HEK293 (cell line): Measurements from ENCODE around the gene LIN37.
A peak's percentile ranks its signal among the peaks of the same experiment; 100 is the strongest.

ENCODE experiments used
- HOXC10 ChIP-seq: sonication (generic); formaldehyde crosslinking; IDR thresholded peaks from 2 replicates; pipeline ENCODE4 v1.8.1; 2023; ENCODE audit warnings: mild to moderate bottlenecking, missing genetic modification reagents
- KLF17 ChIP-seq: fragments of 450-650 bp; formaldehyde crosslinking; IDR thresholded peaks from 2 replicates; pipeline ENCODE4 v1.5.1; 2016; ENCODE audit warnings: missing biosample characterization, missing genetic modification characterization
- OVOL3 ChIP-seq: fragments of 450-650 bp; formaldehyde crosslinking; IDR thresholded peaks from 2 replicates; pipeline ENCODE4 v1.5.1; 2016; ENCODE audit warnings: missing biosample characterization, missing genetic modification characterization
- TSHZ1 ChIP-seq: fragments of 450-650 bp; formaldehyde crosslinking; IDR thresholded peaks from 2 replicates; pipeline ENCODE4 v1.5.1; 2016; ENCODE audit warnings: missing biosample characterization, missing genetic modification characterization, borderline replicate concordance
- YY1 ChIP-seq: fragments of 450-650 bp; formaldehyde crosslinking; IDR thresholded peaks from 2 replicates; pipeline ENCODE4 v1.5.1; 2018; ENCODE audit warnings: missing biosample characterization, missing genetic modification characterization
- ZBTB1 ChIP-seq: fragments of 450-650 bp; formaldehyde crosslinking; IDR thresholded peaks from 2 replicates; pipeline ENCODE4 v1.5.1; 2016; ENCODE audit warnings: missing biosample characterization, missing genetic modification characterization
- ZBTB21 ChIP-seq: fragments of 450-650 bp; formaldehyde crosslinking; IDR thresholded peaks from 2 replicates; pipeline ENCODE4 v1.5.1; 2017; ENCODE audit warnings: missing biosample characterization, missing genetic modification characterization
- ZBTB48 ChIP-seq: fragments of 450-650 bp; formaldehyde crosslinking; IDR thresholded peaks from 2 replicates; pipeline ENCODE4 v1.5.1; 2016; ENCODE audit warnings: missing biosample characterization, missing genetic modification characterization
- ZEB2 ChIP-seq: fragments of 450-650 bp; formaldehyde crosslinking; IDR thresholded peaks from 2 replicates; pipeline ENCODE4 v1.5.1; 2016; ENCODE audit warnings: missing biosample characterization, missing genetic modification characterization
- ZNF169 ChIP-seq: fragments of 450-650 bp; formaldehyde crosslinking; IDR thresholded peaks from 2 replicates; pipeline ENCODE4 v1.5.1; 2016; ENCODE audit warnings: missing biosample characterization, missing genetic modification characterization
- ZNF175 ChIP-seq: fragments of 450-650 bp; formaldehyde crosslinking; IDR thresholded peaks from 2 replicates; pipeline ENCODE4 v1.5.1; 2016; ENCODE audit warnings: missing biosample characterization, missing genetic modification characterization
- ZNF19 ChIP-seq: fragments of 450-650 bp; formaldehyde crosslinking; IDR thresholded peaks from 2 replicates; pipeline ENCODE4; 2016; ENCODE audit warnings: missing biosample characterization, missing genetic modification characterization, low read depth
- ZNF335 ChIP-seq: fragments of 450-650 bp; formaldehyde crosslinking; conservative IDR thresholded peaks from 2 replicates; pipeline ENCODE4 v1.5.1; 2016; ENCODE audit warnings: missing biosample characterization, missing genetic modification characterization
- ZNF398 ChIP-seq: fragments of 450-650 bp; formaldehyde crosslinking; IDR thresholded peaks from 2 replicates; pipeline ENCODE4 v1.5.1; 2017; ENCODE audit warnings: missing biosample characterization, missing genetic modification characterization
- ZNF404 ChIP-seq: fragments of 450-650 bp; formaldehyde crosslinking; IDR thresholded peaks from 2 replicates; pipeline ENCODE4 v1.5.1; 2017; ENCODE audit warnings: missing biosample characterization, missing genetic modification characterization
- ZNF433 ChIP-seq: fragments of 450-650 bp; formaldehyde crosslinking; IDR thresholded peaks from 2 replicates; pipeline ENCODE4 v1.5.1; 2016; ENCODE audit warnings: missing biosample characterization, missing genetic modification characterization, low read depth
- ZNF501 ChIP-seq: fragments of 450-650 bp; formaldehyde crosslinking; IDR thresholded peaks from 2 replicates; pipeline ENCODE4 v1.5.1; 2016; ENCODE audit warnings: missing biosample characterization, missing genetic modification characterization
- ZNF529 ChIP-seq: fragments of 450-650 bp; formaldehyde crosslinking; IDR thresholded peaks from 2 replicates; pipeline ENCODE4 v1.5.1; 2017; ENCODE audit warnings: missing genetic modification characterization, missing biosample characterization; ENCODE audit not compliant: insufficient replicate concordance
- ZNF555 ChIP-seq: fragments of 450-650 bp; formaldehyde crosslinking; conservative IDR thresholded peaks from 2 replicates; pipeline ENCODE4 v1.5.1; 2017; ENCODE audit warnings: missing biosample characterization, mild to moderate bottlenecking, missing genetic modification characterization, inconsistent platforms
- ZNF600 ChIP-seq: fragments of 450-650 bp; formaldehyde crosslinking; IDR thresholded peaks from 2 replicates; pipeline ENCODE4 v1.5.1; 2016; ENCODE audit warnings: missing biosample characterization, missing genetic modification characterization
- ZNF623 ChIP-seq: fragments of 450-650 bp; formaldehyde crosslinking; IDR thresholded peaks from 2 replicates; pipeline ENCODE4 v1.5.1; 2016; ENCODE audit warnings: missing biosample characterization, missing genetic modification characterization
- ZNF624 ChIP-seq: fragments of 450-650 bp; formaldehyde crosslinking; IDR thresholded peaks from 2 replicates; pipeline ENCODE4 v1.5.1; 2017; ENCODE audit warnings: missing biosample characterization, missing genetic modification characterization
- ZNF626 ChIP-seq: fragments of 450-650 bp; sonication (Bioruptor Pico); formaldehyde crosslinking; IDR thresholded peaks from 2 replicates; pipeline ENCODE4 v1.5.1; 2018; ENCODE audit warnings: missing biosample characterization, missing genetic modification characterization, inconsistent platforms
- ZNF658 ChIP-seq: fragments of 450-650 bp; formaldehyde crosslinking; IDR thresholded peaks from 2 replicates; pipeline ENCODE4; 2016; ENCODE audit warnings: missing biosample characterization, missing genetic modification characterization
- ZNF707 ChIP-seq: fragments of 450-650 bp; formaldehyde crosslinking; IDR thresholded peaks from 2 replicates; pipeline ENCODE4 v1.5.1; 2016; ENCODE audit warnings: missing biosample characterization, missing genetic modification characterization
- ZNF837 ChIP-seq: fragments of 450-650 bp; formaldehyde crosslinking; IDR thresholded peaks from 2 replicates; pipeline ENCODE4 v1.5.1; 2016; ENCODE audit warnings: missing biosample characterization, missing genetic modification characterization
- ZSCAN23 ChIP-seq: fragments of 450-650 bp; formaldehyde crosslinking; IDR thresholded peaks from 2 replicates; pipeline ENCODE4 v1.5.1; 2016; ENCODE audit warnings: missing biosample characterization, missing genetic modification characterization
- TF ChIP-seq, protein P1 (sequence below): fragments of 450-650 bp; formaldehyde crosslinking; IDR thresholded peaks from 2 replicates; pipeline ENCODE4 v1.5.1; 2016; ENCODE audit warnings: missing biosample characterization, missing genetic modification characterization
- TF ChIP-seq, protein P2 (sequence below): fragments of 450-650 bp; formaldehyde crosslinking; IDR thresholded peaks from 2 replicates; pipeline ENCODE4 v1.5.1; 2016; ENCODE audit warnings: missing biosample characterization, missing genetic modification characterization

LIN37 gene

GRCh38 chr19:35757231-35757748, 8.9 kb downstream of the LIN37 start (continued):
- TF ChIP-seq ZNF707: no peak
- TF ChIP-seq ZNF398 (tag by site-specific recombination): peak; percentile 90
- no peak for TF ChIP-seq ZNF175
- TF ChIP-seq, protein P1, sequence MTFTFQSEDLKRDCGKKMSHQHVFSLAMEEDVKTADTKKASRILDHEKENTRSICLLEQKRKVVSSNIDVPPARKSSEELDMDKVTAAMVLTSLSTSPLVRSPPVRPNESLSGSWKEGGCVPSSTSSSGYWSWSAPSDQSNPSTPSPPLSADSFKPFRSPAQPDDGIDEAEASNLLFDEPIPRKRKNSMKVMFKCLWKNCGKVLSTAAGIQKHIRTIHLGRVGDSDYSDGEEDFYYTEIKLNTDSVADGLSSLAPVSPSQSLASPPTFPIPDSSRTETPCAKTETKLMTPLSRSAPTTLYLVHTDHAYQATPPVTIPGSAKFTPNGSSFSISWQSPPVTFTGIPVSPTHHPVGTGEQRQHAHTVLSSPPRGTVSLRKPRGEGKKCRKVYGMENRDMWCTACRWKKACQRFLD (tag by site-specific recombination): no peak
- TF ChIP-seq ZEB2 (tag by site-specific recombination): peak; percentile 42; the same call in 1 of the 2 replicates
- no peak for TF ChIP-seq YY1
- TF ChIP-seq ZNF658 (tag by site-specific recombination): no peak
- no peak for TF ChIP-seq ZNF555 (tag by site-specific recombination)
- TF ChIP-seq ZNF623 (tag by site-specific recombination): 0 out of 2 replicates have a peak, but pooled peaks have one; percentile 28
- TF ChIP-seq ZNF501 (tag by site-specific recombination): peak; percentile 88
- TF ChIP-seq ZNF335 (tag by site-specific recombination): peak; percentile 89
- peak; percentile 86 for TF ChIP-seq ZBTB48
- TF ChIP-seq TSHZ1: peak; percentile 44; the same call in 1 of the 2 replicates
- peak; percentile 76 for TF ChIP-seq ZNF600 (tag by site-specific recombination)
- TF ChIP-seq ZNF169 (tag by site-specific recombination): no peak
- TF ChIP-seq ZSCAN23 (tag by site-specific recombination): peak; percentile 77; the same call in 1 of the 2 replicates
- no peak for TF ChIP-seq ZNF404
- TF ChIP-seq ZNF529 (tag by site-specific recombination): no peak
- TF ChIP-seq ZNF19 (tag by site-specific recombination): no peak
- TF ChIP-seq ZBTB21 (tag by site-specific recombination): peak; percentile 79
- TF ChIP-seq ZNF433 (tag by site-specific recombination): no peak
- peak; percentile 80 for TF ChIP-seq KLF17
- no peak for TF ChIP-seq ZNF624 (tag by site-specific recombination)
- no peak for TF ChIP-seq ZBTB1
- no peak for TF ChIP-seq ZNF837 (tag by site-specific recombination)
- TF ChIP-seq OVOL3 (tag by site-specific recombination): peak; percentile 65; the same call in 1 of the 2 replicates
- TF ChIP-seq, protein P2, sequence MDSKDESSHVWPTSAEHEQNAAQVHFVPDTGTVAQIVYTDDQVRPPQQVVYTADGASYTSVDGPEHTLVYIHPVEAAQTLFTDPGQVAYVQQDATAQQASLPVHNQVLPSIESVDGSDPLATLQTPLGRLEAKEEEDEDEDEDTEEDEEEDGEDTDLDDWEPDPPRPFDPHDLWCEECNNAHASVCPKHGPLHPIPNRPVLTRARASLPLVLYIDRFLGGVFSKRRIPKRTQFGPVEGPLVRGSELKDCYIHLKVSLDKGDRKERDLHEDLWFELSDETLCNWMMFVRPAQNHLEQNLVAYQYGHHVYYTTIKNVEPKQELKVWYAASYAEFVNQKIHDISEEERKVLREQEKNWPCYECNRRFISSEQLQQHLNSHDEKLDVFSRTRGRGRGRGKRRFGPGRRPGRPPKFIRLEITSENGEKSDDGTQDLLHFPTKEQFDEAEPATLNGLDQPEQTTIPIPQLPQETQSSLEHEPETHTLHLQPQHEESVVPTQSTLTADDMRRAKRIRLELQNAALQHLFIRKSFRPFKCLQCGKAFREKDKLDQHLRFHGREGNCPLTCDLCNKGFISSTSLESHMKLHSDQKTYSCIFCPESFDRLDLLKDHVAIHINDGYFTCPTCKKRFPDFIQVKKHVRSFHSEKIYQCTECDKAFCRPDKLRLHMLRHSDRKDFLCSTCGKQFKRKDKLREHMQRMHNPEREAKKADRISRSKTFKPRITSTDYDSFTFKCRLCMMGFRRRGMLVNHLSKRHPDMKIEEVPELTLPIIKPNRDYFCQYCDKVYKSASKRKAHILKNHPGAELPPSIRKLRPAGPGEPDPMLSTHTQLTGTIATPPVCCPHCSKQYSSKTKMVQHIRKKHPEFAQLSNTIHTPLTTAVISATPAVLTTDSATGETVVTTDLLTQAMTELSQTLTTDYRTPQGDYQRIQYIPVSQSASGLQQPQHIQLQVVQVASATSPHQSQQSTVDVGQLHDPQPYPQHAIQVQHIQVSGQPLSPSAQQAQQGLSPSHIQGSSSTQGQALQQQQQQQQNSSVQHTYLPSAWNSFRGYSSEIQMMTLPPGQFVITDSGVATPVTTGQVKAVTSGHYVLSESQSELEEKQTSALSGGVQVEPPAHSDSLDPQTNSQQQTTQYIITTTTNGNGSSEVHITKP (tag by site-specific recombination): peak; percentile 61; the same call in 1 of the 2 replicates
- no peak for TF ChIP-seq ZNF626
- TF ChIP-seq HOXC10 (CRISPR knock-in tag): no peak
